Measurements from ENCODE around the gene CCM2.

- TF ChIP-seq CTCF (conservative IDR thresholded peaks at IDR 0.05; ENCODE audit: low read depth in 2 of 2) (no peak), POLR2AphosphoS5 (IDR thresholded peaks at IDR 0.05; ENCODE audit: low read depth) (no peak), ZNF114 (CRISPR knock-in tag; IDR thresholded peaks at IDR 0.05) (no peak), REST (IDR thresholded peaks at IDR 0.05; ENCODE audit: unreplicated experiment) (no peak), EZH2 (IDR thresholded peaks at IDR 0.05; ENCODE audit: low read depth, unreplicated experiment) (no peak), EZH2phosphoT487 (IDR thresholded peaks at IDR 0.05; ENCODE audit: unreplicated experiment) (no peak), ZNF462 (CRISPR knock-in tag; IDR thresholded peaks at IDR 0.05) (no peak), ETS1 (IDR thresholded peaks at IDR 0.05) (no peak), CREB1 (CRISPR knock-in tag; IDR thresholded peaks at IDR 0.05; ENCODE audit: low read depth) (no peak), STAT1 (IDR thresholded peaks at IDR 0.05; ENCODE audit: unreplicated experiment) (no peak), JUNB (IDR thresholded peaks at IDR 0.05; ENCODE audit: unreplicated experiment) (no peak)
Observed at GRCh38 chr7:45026984-45027773, 27.2 kb downstream of the CCM2 start.

All from GM23338 (cell line).